Retinal pigment epithelial cell (primary cell): Measurements from ENCODE around the gene GJB5.

ENCODE experiments used
- DNase-seq: peaks from one replicate; pipeline ENCODE4 v3.0.0-alpha.2; 2010; ENCODE audit warnings: low read depth
- H3K4me3 ChIP-seq: 2 replicates; pipeline ENCODE4 v1.5.1; 2011; ENCODE audit warnings: mild to moderate bottlenecking, low read length, control low read depth, moderate library complexity
- TF ChIP-seq, protein P1 (sequence below): conservative IDR thresholded peaks from 2 replicates; pipeline ENCODE4 v1.5.1; 2011; ENCODE audit warnings: low read depth, low read length, control low read depth, inconsistent platforms

Gene GJB5

DNA sequence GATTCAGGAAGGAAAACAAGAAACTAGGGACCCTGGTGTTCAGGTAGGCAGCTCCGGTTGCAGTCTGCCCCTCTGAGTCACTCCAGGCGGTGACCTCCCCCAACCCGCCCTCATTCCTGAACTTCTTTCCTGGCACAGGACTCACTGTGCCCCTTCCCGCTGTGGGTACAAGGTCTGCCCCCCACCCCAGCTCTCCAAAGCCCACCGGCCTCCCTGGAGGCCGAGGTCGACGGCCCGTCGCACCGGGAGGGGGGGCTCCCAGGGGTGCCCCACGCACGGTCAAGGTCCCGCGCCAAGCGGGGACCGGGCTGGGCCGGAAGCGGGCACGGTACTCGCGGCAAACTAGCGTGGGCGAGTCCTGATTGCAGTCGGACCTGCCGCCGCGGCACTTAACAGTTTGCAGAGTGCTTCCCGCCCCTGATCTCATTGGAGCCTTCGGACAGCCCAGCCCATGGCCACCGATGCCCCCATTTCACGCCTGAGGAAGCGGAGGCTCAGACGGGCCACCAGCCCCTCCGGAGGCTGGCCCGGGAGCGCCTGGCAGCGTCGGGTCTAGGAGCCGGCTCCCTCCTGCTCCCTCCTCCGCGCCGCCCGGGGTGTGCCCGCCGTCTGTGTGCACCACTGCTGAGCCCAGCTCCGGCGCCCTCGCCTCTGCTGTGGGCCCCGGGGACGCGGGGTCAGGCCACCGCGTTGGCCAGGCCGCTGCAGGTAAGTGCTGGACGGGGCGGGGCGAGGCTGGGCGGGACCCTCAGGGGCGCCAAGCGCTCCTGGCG is 26.4 kb downstream of the GJB5 start, which contains the start of gene GJB3:
Gene GJB3 (plus strand): TSS at position 144 of the 773 bp plus-strand sequence. CDS start 3,549 bp downstream, outside the sequence.
- peak within 1 kb of the TSS; percentile 22 for H3K4me3 ChIP-seq
- TF ChIP-seq, protein P1, sequence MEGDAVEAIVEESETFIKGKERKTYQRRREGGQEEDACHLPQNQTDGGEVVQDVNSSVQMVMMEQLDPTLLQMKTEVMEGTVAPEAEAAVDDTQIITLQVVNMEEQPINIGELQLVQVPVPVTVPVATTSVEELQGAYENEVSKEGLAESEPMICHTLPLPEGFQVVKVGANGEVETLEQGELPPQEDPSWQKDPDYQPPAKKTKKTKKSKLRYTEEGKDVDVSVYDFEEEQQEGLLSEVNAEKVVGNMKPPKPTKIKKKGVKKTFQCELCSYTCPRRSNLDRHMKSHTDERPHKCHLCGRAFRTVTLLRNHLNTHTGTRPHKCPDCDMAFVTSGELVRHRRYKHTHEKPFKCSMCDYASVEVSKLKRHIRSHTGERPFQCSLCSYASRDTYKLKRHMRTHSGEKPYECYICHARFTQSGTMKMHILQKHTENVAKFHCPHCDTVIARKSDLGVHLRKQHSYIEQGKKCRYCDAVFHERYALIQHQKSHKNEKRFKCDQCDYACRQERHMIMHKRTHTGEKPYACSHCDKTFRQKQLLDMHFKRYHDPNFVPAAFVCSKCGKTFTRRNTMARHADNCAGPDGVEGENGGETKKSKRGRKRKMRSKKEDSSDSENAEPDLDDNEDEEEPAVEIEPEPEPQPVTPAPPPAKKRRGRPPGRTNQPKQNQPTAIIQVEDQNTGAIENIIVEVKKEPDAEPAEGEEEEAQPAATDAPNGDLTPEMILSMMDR: no peak
- no peak for DNase-seq

DNA sequence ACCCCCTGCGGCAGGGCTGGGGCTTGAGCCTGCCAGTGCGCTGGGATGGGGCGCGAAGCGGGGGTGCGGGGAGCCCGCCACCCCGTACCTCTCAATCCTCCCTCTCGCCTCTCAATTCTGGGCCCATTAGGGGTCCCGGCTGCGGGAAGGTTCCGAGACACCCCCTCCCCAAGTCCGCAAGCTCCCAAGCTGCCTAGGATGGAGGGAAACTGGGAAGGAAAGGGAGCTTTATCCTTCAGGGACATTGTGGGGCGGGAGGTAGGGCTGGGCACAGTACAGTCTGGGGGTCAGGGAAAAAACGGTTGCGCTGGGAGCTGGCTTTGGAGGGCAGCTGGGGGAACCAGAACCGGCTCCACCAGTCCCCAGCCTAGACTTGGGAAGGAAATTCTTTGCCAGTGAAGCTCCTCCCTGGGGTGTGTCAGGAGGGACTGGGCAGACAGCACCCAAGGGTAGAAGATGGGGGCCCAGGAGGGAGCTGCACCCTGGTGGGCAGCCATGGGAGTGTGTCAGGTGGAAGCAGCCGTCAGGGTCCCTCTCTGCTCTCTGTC is 27.1 kb downstream of the GJB5 start:
- no peak overlapping the region for H3K4me3 ChIP-seq
- no peak for DNase-seq
- TF ChIP-seq, protein P1: no peak

DNA sequence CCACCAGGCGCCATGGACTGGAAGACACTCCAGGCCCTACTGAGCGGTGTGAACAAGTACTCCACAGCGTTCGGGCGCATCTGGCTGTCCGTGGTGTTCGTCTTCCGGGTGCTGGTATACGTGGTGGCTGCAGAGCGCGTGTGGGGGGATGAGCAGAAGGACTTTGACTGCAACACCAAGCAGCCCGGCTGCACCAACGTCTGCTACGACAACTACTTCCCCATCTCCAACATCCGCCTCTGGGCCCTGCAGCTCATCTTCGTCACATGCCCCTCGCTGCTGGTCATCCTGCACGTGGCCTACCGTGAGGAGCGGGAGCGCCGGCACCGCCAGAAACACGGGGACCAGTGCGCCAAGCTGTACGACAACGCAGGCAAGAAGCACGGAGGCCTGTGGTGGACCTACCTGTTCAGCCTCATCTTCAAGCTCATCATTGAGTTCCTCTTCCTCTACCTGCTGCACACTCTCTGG is 29.9 kb downstream of the GJB5 start:
- H3K4me3 ChIP-seq: no peak overlapping the region
- TF ChIP-seq, protein P1: no peak
- DNase-seq: no peak

DNA sequence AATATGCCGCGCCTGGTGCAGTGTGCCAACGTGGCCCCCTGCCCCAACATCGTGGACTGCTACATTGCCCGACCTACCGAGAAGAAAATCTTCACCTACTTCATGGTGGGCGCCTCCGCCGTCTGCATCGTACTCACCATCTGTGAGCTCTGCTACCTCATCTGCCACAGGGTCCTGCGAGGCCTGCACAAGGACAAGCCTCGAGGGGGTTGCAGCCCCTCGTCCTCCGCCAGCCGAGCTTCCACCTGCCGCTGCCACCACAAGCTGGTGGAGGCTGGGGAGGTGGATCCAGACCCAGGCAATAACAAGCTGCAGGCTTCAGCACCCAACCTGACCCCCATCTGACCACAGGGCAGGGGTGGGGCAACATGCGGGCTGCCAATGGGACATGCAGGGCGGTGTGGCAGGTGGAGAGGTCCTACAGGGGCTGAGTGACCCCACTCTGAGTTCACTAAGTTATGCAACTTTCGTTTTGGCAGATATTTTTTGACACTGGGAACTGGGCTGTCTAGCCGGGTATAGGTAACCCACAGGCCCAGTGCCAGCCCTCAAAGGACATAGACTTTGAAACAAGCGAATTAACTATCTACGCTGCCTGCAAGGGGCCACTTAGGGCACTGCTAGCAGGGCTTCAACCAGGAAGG is 30.5 kb downstream of the GJB5 start:
- no peak overlapping the region for H3K4me3 ChIP-seq
- no peak for DNase-seq
- TF ChIP-seq, protein P1: no peak

DNA sequence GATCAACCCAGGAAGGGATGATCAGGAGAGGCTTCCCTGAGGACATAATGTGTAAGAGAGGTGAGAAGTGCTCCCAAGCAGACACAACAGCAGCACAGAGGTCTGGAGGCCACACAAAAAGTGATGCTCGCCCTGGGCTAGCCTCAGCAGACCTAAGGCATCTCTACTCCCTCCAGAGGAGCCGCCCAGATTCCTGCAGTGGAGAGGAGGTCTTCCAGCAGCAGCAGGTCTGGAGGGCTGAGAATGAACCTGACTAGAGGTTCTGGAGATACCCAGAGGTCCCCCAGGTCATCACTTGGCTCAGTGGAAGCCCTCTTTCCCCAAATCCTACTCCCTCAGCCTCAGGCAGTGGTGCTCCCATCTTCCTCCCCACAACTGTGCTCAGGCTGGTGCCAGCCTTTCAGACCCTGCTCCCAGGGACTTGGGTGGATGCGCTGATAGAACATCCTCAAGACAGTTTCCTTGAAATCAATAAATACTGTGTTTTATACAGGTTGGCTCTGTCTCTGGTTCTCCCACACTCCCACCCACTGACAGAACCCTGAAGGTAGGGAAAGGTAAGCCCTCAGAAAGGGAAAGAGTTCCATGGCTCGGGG is 31.1 kb downstream of the GJB5 start:
- no peak overlapping the region for H3K4me3 ChIP-seq
- TF ChIP-seq, protein P1: no peak
- DNase-seq: no peak

DNA sequence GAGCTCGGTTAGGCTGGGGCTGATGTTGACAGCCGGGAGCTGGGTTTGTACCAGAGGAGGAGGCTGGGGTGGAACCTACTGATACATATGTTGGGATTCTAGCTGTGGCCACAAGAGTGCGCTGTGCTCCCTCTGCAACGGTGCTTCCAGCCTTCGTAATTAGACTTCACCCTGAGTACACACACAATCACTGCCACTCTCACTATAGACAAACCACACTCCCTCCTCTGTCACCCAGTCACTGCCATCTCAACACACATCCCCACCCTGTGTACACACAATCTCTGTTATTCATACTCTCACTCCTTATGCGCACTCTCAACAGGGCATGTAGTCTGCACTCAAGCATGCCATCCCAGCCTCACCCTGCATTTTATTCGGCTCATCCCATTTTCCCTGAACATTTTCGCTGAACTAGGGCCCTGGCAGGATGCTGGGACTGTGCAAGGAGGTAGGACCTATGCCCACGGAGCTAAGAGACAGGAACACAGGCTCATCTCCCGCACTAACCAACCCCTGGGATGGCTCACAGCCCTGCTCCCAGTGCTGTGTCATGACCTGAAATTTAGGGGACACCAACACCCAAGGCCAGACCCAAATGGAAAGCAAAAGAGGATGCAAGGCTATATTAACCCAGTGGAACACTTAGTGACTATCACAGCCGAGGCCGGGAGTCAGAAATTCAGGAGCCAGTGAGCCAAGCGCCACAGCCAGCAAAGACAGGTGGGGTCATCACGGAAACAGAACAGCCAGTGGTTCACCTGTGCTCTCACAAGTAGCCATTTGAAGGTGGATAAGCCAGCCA is 31.9 kb downstream of the GJB5 start:
- peak; percentile 22 for DNase-seq
- no peak overlapping the region for H3K4me3 ChIP-seq
- TF ChIP-seq, protein P1: peak; percentile 92
